Activated CD8-positive, alpha-beta T cell treated with anti-CD3 and anti-CD28 coated beads for 36 hours (primary cell): ENCODE data around the gene STT3B. TPM values are rescaled to one million over a fixed set of nuclear protein-coding genes. Genes with fewer than 3 reads are reported as not detected.

ENCODE experiments used
- ATAC-seq: fragments of 200-7000 bp; cut with Tn5 transposase; one replicate; pipeline ENCODE4 v1.10.0; 2021; ENCODE audit warnings: mild to moderate bottlenecking, moderate library complexity
- CTCF ChIA-PET: fragments of 350-600 bp; sonication (Branson Sonifier 250); formaldehyde crosslinking; loops from one replicate; lab custom pipeline; 2021; ENCODE audit warnings: antibody characterized with exemption; lab: Charles Lee
- POLR2A ChIA-PET: fragments of 350-600 bp; sonication (Branson Sonifier 250); formaldehyde crosslinking; loops from one replicate; lab custom pipeline; 2021; ENCODE audit warnings: antibody characterized with exemption; lab: Charles Lee
- DNase-seq: peaks from one replicate; pipeline ENCODE4 v3.0.0-alpha.2; 2020
- H3K27ac Mint-ChIP-seq: one replicate; pipeline ENCODE4 v1.8.0; 2021; ENCODE audit warnings: mild to moderate bottlenecking, mixed read lengths
- H3K27me3 Mint-ChIP-seq: one replicate; pipeline ENCODE4 v1.8.0; 2021; ENCODE audit warnings: mixed read lengths
- H3K36me3 Mint-ChIP-seq: one replicate; pipeline ENCODE4 v1.8.0; 2021; ENCODE audit warnings: low read depth, mixed read lengths
- H3K4me1 Mint-ChIP-seq: one replicate; pipeline ENCODE4 v1.8.0; 2021; ENCODE audit warnings: low read depth, mixed read lengths
- H3K4me3 Mint-ChIP-seq: one replicate; pipeline ENCODE4 v1.8.0; 2021; ENCODE audit warnings: mild to moderate bottlenecking, moderate library complexity, mixed read lengths
- H3K9me3 Mint-ChIP-seq: one replicate; pipeline ENCODE4 v1.8.0; 2021; ENCODE audit warnings: mixed read lengths
- intact Hi-C: fragments of 100-400 bp; cut with micrococcal nuclease; formaldehyde crosslinking; loops from one replicate; pipeline ENCODE4 v1.10.0; 2022
- total RNA-seq, 2 experiments: library from RNA; stranded (reverse); gene quantifications; one replicate each; pipeline ENCODE4 v1.2.3, GENCODE V29; 2021
- TF ChIP-seq, protein P1 (sequence below): fragments of 200-600 bp; IDR thresholded peaks from one replicate; pipeline ENCODE4 v1.8.0; 2022; ENCODE audit warnings: antibody characterized with exemption, mild to moderate bottlenecking

Gene STT3B
- total RNA-seq, 2 experiments from 2014 or later = 92.8 to 103 TPM

DNA sequence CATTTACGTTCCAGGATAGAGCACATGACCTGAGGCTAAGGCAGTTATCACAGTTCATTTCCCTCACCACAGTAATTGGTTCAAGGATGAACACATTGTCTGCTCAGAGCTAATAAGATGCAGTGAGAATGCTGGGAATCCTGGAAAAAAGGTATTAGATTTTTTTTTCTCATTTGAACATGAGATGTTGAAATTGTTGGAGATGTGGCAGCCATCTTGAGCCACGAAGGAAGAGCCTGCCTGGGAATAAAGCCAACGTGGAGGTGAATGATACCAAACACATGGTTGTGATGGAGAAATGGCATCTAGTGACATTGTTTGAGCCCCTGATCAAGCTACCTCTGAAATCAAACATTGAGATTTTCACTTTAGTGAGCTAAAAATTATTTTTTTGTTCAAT, 16.0 kb upstream of the STT3B start:
- no peak overlapping the region for H3K27ac Mint-ChIP-seq
- DNase-seq (no peak), ATAC-seq (no peak)
- peaks cover under 1% of the 10 kb centered on the region for H3K4me1 Mint-ChIP-seq
- POLR2A ChIA-PET = no interaction called here
- H3K27me3 Mint-ChIP-seq = no peaks in the 10 kb centered on the region
- H3K36me3 Mint-ChIP-seq = no peaks in the 10 kb centered on the region
- CTCF ChIA-PET = interaction anchor here (1.2 kb wide), 1 partner anchor 35 kb away, joined by 3 read pairs; no protein-coding TSS in a partner anchor
- no peaks in the 10 kb centered on the region for H3K9me3 Mint-ChIP-seq
- H3K4me3 Mint-ChIP-seq = no peak overlapping the region
- TF ChIP-seq, protein P1, sequence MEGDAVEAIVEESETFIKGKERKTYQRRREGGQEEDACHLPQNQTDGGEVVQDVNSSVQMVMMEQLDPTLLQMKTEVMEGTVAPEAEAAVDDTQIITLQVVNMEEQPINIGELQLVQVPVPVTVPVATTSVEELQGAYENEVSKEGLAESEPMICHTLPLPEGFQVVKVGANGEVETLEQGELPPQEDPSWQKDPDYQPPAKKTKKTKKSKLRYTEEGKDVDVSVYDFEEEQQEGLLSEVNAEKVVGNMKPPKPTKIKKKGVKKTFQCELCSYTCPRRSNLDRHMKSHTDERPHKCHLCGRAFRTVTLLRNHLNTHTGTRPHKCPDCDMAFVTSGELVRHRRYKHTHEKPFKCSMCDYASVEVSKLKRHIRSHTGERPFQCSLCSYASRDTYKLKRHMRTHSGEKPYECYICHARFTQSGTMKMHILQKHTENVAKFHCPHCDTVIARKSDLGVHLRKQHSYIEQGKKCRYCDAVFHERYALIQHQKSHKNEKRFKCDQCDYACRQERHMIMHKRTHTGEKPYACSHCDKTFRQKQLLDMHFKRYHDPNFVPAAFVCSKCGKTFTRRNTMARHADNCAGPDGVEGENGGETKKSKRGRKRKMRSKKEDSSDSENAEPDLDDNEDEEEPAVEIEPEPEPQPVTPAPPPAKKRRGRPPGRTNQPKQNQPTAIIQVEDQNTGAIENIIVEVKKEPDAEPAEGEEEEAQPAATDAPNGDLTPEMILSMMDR = no peak
- intact Hi-C loops = no loop called here

DNA sequence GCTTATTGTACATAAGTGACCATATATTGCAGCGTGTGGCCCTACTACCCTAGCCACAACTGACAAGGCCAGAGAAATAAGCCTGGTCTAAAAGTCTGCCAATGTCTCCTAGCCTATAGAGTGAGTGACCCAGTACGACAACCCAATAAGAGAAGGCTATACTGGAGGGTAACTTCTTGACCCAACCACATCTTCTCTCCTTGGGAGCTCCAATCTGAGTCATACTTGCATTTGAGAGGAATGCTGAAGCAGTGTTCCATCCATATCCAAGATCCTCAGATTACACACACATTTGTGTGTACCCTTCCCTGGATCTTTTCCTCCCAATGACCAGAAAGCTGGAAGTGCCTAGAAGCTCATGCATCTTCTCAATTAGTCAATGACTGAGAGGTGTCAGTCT, 11.3 kb upstream of the STT3B start:
- intact Hi-C loops = no loop called here
- H3K4me1 Mint-ChIP-seq = peaks cover 12% of the 10 kb centered on the region
- H3K9me3 Mint-ChIP-seq = no peaks in the 10 kb centered on the region
- ChIA-PET POLR2A (interaction anchor here (5.1 kb wide), 1 partner anchor 11 kb away, joined by 27 read pairs; the partner anchor contains the start of gene STT3B), CTCF (interaction anchor here (2.0 kb wide), 1 partner anchor 11 kb away, joined by 13 read pairs; the partner anchor contains the start of gene STT3B)
- no peak overlapping the region for H3K4me3 Mint-ChIP-seq
- H3K27ac Mint-ChIP-seq = no peak overlapping the region
- no peaks in the 10 kb centered on the region for H3K36me3 Mint-ChIP-seq
- H3K27me3 Mint-ChIP-seq = no peaks in the 10 kb centered on the region
- DNase-seq = no peak
- no peak for ATAC-seq
- TF ChIP-seq, protein P1 = no peak

DNA sequence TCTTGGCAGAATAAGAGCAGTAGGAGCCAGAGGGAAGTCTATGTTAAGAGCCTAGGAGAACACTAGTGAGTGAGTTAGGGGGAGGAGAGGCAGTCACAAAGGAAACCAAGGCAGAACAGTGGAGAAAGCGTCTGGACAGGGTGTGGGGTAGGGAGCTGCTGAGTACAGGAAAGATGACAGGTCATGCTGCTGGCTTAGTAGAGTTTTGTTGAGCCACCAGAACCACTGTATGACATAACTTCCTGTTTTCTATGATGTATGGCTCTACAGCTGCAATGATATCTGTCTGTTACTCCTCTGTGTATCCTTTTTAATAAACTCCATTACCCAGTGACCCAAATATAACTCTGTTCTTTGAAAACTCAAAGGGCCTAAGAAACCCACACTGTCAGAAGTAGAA, 10.6 kb upstream of the STT3B start:
- Mint-ChIP-seq H3K36me3 (no peaks in the 10 kb centered on the region), H3K27ac (peak overlapping the region; percentile 35), H3K4me1 (peaks cover 12% of the 10 kb centered on the region), H3K4me3 (no peak overlapping the region), H3K27me3 (no peaks in the 10 kb centered on the region), H3K9me3 (no peaks in the 10 kb centered on the region)
- POLR2A ChIA-PET = interaction anchor here (5.1 kb wide), 1 partner anchor 10 kb away, joined by 27 read pairs; the partner anchor contains the start of gene STT3B
- intact Hi-C loops = no loop called here
- ATAC-seq (peak; percentile 95), DNase-seq (peak; percentile 23)
- TF ChIP-seq, protein P1 = no peak
- CTCF ChIA-PET = interaction anchor here (0.8 to 2.0 kb wide), 2 partner anchors 10 to 144 kb away, joined by 3 to 13 read pairs; partner anchors contain the start of gene STT3B

DNA sequence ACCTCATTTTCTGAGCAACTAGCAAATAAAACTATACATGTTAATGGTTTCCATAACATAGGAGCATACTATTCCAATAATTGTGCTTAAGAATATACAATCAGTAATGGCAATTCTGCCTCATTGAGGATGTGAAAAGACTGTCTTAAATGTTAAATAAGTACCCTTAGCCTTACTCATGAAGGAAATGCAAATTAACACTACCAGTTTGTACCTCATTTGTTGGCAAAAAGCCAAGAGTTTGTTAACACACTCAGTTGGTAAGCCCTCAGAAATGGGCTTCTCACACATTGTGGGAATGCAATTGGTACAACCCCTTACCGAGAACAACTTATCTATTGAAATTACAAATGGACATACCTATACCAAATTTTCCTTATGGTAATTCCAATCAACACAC, 9.2 kb upstream of the STT3B start:
- no peak overlapping the region for H3K27ac Mint-ChIP-seq
- H3K27me3 Mint-ChIP-seq = no peaks in the 10 kb centered on the region
- TF ChIP-seq, protein P1 = no peak
- ChIA-PET POLR2A (interaction anchor here (0.6 to 5.1 kb wide), 2 partner anchors 9 to 269 kb away, joined by 4 to 27 read pairs; partner anchors contain the start of gene STT3B), CTCF (interaction anchor here (2.0 kb wide), 1 partner anchor 9 kb away, joined by 13 read pairs; the partner anchor contains the start of gene STT3B)
- H3K4me3 Mint-ChIP-seq = no peak overlapping the region
- peaks cover 12% of the 10 kb centered on the region for H3K4me1 Mint-ChIP-seq
- no peaks in the 10 kb centered on the region for H3K36me3 Mint-ChIP-seq
- DNase-seq = no peak
- intact Hi-C loops = no loop called here
- peak; percentile 22 for ATAC-seq
- H3K9me3 Mint-ChIP-seq = no peaks in the 10 kb centered on the region

DNA sequence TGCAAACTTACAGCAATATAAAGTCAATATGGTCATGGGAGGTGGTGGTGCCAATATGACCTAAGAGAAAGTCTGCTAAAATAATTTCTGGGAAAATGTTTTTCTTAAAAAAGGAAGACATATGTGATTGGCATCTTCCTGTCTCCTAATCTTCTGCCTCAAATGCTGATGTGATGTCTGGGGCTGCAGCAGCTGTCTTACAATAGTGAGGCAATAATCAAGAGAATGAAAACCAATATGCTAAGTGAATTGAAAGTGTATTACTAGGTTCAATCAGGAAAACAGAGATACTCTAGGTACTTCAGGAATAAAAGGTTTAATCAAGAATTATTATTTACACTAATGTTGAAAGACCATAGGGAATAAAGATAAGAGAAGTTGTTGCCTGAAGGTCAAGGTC, 7.2 kb upstream of the STT3B start:
- Mint-ChIP-seq H3K36me3 (no peaks in the 10 kb centered on the region), H3K4me3 (no peak overlapping the region), H3K27ac (no peak overlapping the region), H3K4me1 (peaks cover 12% of the 10 kb centered on the region), H3K9me3 (no peaks in the 10 kb centered on the region), H3K27me3 (no peaks in the 10 kb centered on the region)
- DNase-seq (no peak), ATAC-seq (no peak)
- ChIA-PET POLR2A (no interaction called here), CTCF (no interaction called here)
- TF ChIP-seq, protein P1 = no peak
- intact Hi-C loops = no loop called here
